Thyroid gland (tissue), 4 donors: ENCODE data around the gene ADCK1. TPM values are rescaled to one million over a fixed set of nuclear protein-coding genes. Genes with fewer than 3 reads are reported as not detected.

Experiments
- DNase-seq, 2 donors: peaks; one replicate each; pipeline ENCODE4 v3.0.0-alpha.2; 2019
- H3K27ac ChIP-seq, 3 donors: fragments of 200-600 bp; sonication (generic); 1 replicate in 2 of 3; 2 replicates in 1 of 3; pipeline ENCODE4 v1.5.1; 2016 to 2019; ENCODE audit warnings: mild to moderate bottlenecking in 1 of 3, moderate library complexity in 1 of 3
- H3K27me3 ChIP-seq: fragments of 200-600 bp; sonication (generic); one replicate; pipeline ENCODE4 v1.5.1; 2019
- H3K36me3 ChIP-seq, 2 donors: fragments of 200-600 bp; sonication (generic); one replicate each; pipeline ENCODE4 v1.5.1; 2016 to 2019
- H3K4me1 ChIP-seq, 2 donors: fragments of 200-600 bp; sonication (generic); one replicate each; pipeline ENCODE4 v1.5.1; 2017 to 2019
- H3K4me3 ChIP-seq, 3 donors: fragments of 200-600 bp; sonication (generic); replicated peaks in 1 of 3; 1 replicate in 2 of 3; 2 replicates in 1 of 3; pipeline ENCODE4 v1.5.1; 2016; ENCODE audit warnings: mild to moderate bottlenecking in 1 of 3
- H3K9me3 ChIP-seq: fragments of 200-600 bp; sonication (generic); one replicate; pipeline ENCODE4 v1.5.1; 2017
- POLR2A ChIP-seq, 2 donors: fragments of 450-650 bp; IDR thresholded peaks; one replicate each; pipeline ENCODE4 v1.6.1; 2017; ENCODE audit warnings: antibody characterized with exemption in 2 of 2, mild to moderate bottlenecking in 2 of 2, moderate library complexity in 1 of 2
- WGBS, 2 donors: methylation state at CpG; one replicate each; pipeline ENCODE4 v1.1.5; 2017; 5-methylcytosine and 5-hydroxymethylcytosine counted together
- intact Hi-C: fragments of 100-400 bp; cut with DNase I; formaldehyde crosslinking; loops from one replicate; pipeline ENCODE4 v1.15.1; 2023
- total RNA-seq, 4 donors: library from RNA; depleted of rRNA; stranded (reverse); fragments of >200 nt; gene quantifications; one replicate each; pipeline ENCODE4 v1.2.3, GENCODE V29; 2016
- TF ChIP-seq, protein P1 (sequence below), 6 experiments: fragments of 200-600 bp in 3 of 6; fragments of 450-650 bp in 3 of 6; sonication (generic) in 3 of 6; IDR thresholded peaks; one replicate each; pipeline ENCODE4 v1.5.1; 2016 to 2019; ENCODE audit warnings: antibody characterized with exemption in 6 of 6, mild to moderate bottlenecking in 2 of 6, inconsistent platforms in 1 of 6, moderate library complexity in 1 of 6

ADCK1 gene
- total RNA-seq, 4 donors from 2014 or later: 4.0 to 13.5 (median 12.1) TPM

DNA sequence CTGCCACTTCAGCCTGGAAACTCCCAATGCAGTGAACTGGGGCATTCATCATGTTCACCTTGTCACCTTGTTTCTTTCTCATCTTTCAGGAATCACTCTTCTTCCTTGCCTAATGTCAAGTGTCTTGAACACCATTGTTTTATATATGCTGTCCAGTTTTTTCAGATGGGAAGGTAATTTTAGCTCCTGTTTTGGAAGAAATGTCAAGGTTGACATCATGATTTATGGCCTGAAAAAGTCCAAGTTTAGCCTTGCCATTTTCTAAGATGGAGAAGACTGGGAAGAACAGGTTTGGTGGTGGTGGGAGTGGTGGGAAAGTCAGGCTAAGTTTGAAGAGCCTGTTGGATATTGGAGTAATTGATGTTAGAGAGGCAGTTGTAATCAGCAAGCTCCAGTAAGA lies 54.0 kb downstream of the ADCK1 start:
- H3K36me3 ChIP-seq: no peaks in the 10 kb centered on the region
- DNase-seq: no peak
- H3K9me3 ChIP-seq: no peaks in the 10 kb centered on the region
- no peak overlapping the region for H3K4me3 ChIP-seq
- TF ChIP-seq, protein P1, sequence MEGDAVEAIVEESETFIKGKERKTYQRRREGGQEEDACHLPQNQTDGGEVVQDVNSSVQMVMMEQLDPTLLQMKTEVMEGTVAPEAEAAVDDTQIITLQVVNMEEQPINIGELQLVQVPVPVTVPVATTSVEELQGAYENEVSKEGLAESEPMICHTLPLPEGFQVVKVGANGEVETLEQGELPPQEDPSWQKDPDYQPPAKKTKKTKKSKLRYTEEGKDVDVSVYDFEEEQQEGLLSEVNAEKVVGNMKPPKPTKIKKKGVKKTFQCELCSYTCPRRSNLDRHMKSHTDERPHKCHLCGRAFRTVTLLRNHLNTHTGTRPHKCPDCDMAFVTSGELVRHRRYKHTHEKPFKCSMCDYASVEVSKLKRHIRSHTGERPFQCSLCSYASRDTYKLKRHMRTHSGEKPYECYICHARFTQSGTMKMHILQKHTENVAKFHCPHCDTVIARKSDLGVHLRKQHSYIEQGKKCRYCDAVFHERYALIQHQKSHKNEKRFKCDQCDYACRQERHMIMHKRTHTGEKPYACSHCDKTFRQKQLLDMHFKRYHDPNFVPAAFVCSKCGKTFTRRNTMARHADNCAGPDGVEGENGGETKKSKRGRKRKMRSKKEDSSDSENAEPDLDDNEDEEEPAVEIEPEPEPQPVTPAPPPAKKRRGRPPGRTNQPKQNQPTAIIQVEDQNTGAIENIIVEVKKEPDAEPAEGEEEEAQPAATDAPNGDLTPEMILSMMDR (IDR thresholded peaks at IDR 0.05): no peak
- TF ChIP-seq POLR2A (IDR thresholded peaks at IDR 0.05): no peak
- intact Hi-C loops: no loop called here
- H3K27me3 ChIP-seq: no peaks in the 10 kb centered on the region
- H3K4me1 ChIP-seq: no peaks in the 10 kb centered on the region
- H3K27ac ChIP-seq: no peak overlapping the region

DNA sequence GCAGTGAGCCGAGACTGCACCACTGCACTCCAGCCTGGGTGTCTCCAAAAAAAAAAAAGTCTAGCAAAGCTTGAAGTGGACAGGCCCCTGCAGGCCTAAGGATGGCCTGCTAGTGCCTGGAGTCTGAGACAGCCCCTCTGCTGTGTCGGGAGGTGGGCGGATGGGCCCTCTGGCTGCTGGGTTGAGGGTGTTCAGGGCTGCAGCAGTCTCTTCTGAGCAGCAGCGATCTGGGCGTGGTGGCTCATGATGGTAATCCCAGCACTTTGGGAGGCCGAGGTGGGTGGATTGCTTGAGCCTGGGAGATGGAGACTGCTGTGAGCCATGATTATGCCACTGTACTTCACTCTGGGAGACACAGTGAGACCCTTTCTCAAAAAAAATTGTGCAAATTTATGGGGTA lies 57.0 kb downstream of the ADCK1 start:
- no peak for TF ChIP-seq POLR2A (IDR thresholded peaks at IDR 0.05)
- intact Hi-C loops: no loop called here
- WGBS, 2 donors: 87 to 90% methylated on average over 4 to 6 of the region's 6 CpGs
- DNase-seq: no peak
- H3K4me1 ChIP-seq: peaks cover 0 to 5% of the 10 kb centered on the region in 2 donors
- no peaks in the 10 kb centered on the region for H3K9me3 ChIP-seq
- no peaks in the 10 kb centered on the region for H3K27me3 ChIP-seq
- no peak overlapping the region for H3K27ac ChIP-seq
- no peak overlapping the region for H3K4me3 ChIP-seq
- no peaks in the 10 kb centered on the region for H3K36me3 ChIP-seq

DNA sequence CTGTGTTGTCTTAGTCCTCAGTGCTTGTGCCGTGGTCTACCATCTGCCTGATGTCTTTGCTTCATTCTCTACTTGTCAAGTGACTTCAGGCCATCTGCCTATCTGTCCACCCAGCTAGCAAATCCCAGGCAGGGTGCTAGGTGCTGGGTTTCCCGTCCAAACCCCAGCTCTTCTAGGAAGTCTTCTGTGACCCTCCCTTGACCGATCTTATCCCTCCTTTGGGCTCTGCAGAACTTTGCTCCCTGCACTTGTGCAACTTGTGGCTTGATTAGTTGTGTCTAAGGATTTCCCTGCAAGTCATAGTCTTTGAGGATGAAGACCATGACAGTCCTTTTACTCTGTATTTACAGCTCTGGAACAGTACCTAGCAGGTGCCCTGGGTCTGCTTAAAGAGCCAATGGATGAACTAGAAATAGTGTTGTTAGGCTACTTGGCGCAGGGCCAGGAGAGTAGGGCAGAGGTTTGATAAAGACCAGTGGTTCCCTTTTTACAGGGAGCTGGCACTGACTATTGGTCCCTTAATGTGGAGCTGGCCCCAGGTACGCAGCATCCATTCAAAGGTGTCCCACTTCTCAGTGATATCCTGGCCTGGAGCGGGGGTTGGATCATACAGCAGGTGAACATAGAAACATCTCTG lies 60.1 kb downstream of the ADCK1 start:
- WGBS, 2 donors: 95 to 97% methylated on average over 6 of the region's 6 CpGs
- peak in 1 of 2 donors; percentile 23 for DNase-seq
- no peak overlapping the region for H3K27ac ChIP-seq
- peaks cover 0 to 5% of the 10 kb centered on the region in 2 donors for H3K4me1 ChIP-seq
- TF ChIP-seq, protein P1 (IDR thresholded peaks at IDR 0.05): no peak
- TF ChIP-seq POLR2A (IDR thresholded peaks at IDR 0.05): no peak
- no peaks in the 10 kb centered on the region for H3K9me3 ChIP-seq
- no peaks in the 10 kb centered on the region for H3K36me3 ChIP-seq
- H3K4me3 ChIP-seq: no peak overlapping the region
- intact Hi-C loops: loop anchor here (10.0 kb wide), 1 partner anchor 705 kb away; no protein-coding TSS in a partner anchor
- H3K27me3 ChIP-seq: no peaks in the 10 kb centered on the region

DNA sequence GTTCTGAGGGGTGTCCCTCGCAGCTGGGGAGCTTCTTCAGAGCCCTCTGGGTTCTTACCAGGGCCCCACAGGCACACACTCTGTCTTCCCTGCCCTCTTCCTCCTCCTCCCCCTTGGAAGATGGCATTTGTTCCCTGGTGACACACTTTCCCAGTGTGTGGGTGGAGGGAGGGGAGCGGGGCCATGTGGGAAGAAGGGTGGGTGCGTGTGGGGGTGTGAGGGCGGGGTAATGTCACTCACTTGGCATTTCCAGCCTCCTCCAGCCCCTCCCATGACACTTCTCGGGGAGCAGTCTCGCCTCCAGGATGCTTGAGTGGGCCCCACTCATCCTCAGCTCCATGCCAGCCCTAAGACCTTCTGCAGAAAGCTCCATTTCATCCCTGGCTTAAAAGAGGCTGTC lies 61.3 kb downstream of the ADCK1 start:
- WGBS, 2 donors: 82 to 84% methylated on average over 6 of the region's 6 CpGs

DNA sequence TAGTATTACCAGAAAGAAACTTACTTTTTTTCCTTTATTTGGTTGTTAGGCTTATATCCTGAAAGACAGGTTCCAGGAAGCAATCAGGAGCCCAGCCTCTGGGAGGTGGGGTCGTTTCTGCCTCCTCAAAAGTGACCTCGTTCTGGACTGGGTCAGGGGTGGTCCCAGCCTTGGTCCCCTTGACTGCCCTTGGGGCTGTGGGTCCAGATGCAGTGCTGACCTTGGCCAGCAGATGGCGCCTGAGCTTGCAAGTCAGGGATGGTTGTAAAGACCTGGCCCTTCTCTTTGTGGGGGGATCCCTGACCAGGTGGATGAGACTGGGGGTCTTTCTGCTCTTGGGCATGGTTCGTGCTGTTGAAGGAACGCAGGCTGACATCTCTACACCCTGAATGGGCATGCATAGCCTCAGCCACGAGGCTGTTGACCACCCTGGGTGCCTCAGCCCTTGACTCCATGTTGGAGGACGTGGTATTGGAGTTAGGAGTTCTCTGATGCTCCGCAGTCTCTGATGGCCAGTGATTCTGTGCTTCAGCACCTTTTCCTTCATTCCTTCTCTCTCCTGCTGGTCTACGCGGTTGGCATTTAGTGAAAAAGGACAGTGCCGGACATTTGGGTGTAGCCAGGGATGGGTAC lies 62.4 kb downstream of the ADCK1 start:
- Histone ChIP-seq H3K4me3 (no peak overlapping the region), H3K27me3 (no peaks in the 10 kb centered on the region), H3K27ac (peak overlapping the region in 2 of 3 donors; percentile 0 to 29), H3K9me3 (no peaks in the 10 kb centered on the region), H3K4me1 (peaks cover 0 to 5% of the 10 kb centered on the region in 2 donors), H3K36me3 (no peaks in the 10 kb centered on the region)
- 53 to 55% methylated on average over 11 of the region's 11 CpGs for WGBS, 2 donors
- DNase-seq: peak; percentile 79 to 82
- intact Hi-C loops: loop anchor here (10.0 kb wide), 1 partner anchor 703 kb away; no protein-coding TSS in a partner anchor
- no peak for TF ChIP-seq POLR2A (IDR thresholded peaks at IDR 0.05)
- TF ChIP-seq, protein P1 (IDR thresholded peaks at IDR 0.05): peak; percentile 91 to 98 (median 93)

More for the DNA sequence above, 61.3 kb downstream of the ADCK1 start:
- H3K4me3 ChIP-seq: no peak overlapping the region
- no peaks in the 10 kb centered on the region for H3K9me3 ChIP-seq
- intact Hi-C loops: loop anchor here (10.0 kb wide), 1 partner anchor 704 kb away; no protein-coding TSS in a partner anchor
- DNase-seq: no peak
- TF ChIP-seq POLR2A (IDR thresholded peaks at IDR 0.05): no peak
- TF ChIP-seq, protein P1 (IDR thresholded peaks at IDR 0.05): no peak
- no peaks in the 10 kb centered on the region for H3K36me3 ChIP-seq
- peaks cover 0 to 5% of the 10 kb centered on the region in 2 donors for H3K4me1 ChIP-seq
- H3K27ac ChIP-seq: no peak overlapping the region
- no peaks in the 10 kb centered on the region for H3K27me3 ChIP-seq
